ENCODE data around the gene STMN3.
"Not testable (repeated sequence)": the region's sequence is repeated elsewhere in the genome, so short reads cannot be mapped to it uniquely, and the experiment has no call there.

STMN3 gene

GRCh38 chr20:63678667-63679465 lies 25.6 kb upstream of the STMN3 start:
- DNase-seq (ENCODE audit: low read depth in 2 of 2): no peak

GRCh38 chr20:63678071-63678470 lies 24.8 kb upstream of the STMN3 start:
- DNase-seq (ENCODE audit: low read depth in 2 of 2): no peak

- DNase-seq (ENCODE audit: low read depth in 2 of 2): no peak
These were observed 22.6 kb upstream of the STMN3 start for GRCh38 chr20:63675681-63676368.

GRCh38 chr20:63673951-63674350 lies 20.7 kb upstream of the STMN3 start:
- DNase-seq (ENCODE audit: low read depth in 2 of 2): no peak

GRCh38 chr20:63672666-63673065 lies 19.4 kb upstream of the STMN3 start:
- no peak for DNase-seq (ENCODE audit: low read depth in 2 of 2)

GRCh38 chr20:63671695-63672094 lies 18.5 kb upstream of the STMN3 start:
- not testable (repeated sequence) for DNase-seq (ENCODE audit: low read depth in 2 of 2)

GRCh38 chr20:63668351-63668750 lies 15.1 kb upstream of the STMN3 start:
- no peak for DNase-seq (ENCODE audit: low read depth in 2 of 2)

- DNase-seq (ENCODE audit: low read depth in 2 of 2): no peak
These were observed 14.6 kb upstream of the STMN3 start for GRCh38 chr20:63667858-63668257.

GRCh38 chr20:63665708-63666107 lies 12.5 kb upstream of the STMN3 start:
- DNase-seq (ENCODE audit: low read depth in 2 of 2): no peak

GRCh38 chr20:63664861-63665594 lies 11.8 kb upstream of the STMN3 start:
- no peak for DNase-seq (ENCODE audit: low read depth in 2 of 2)

- DNase-seq (ENCODE audit: low read depth in 2 of 2): no peak
These were observed 11.1 kb upstream of the STMN3 start for GRCh38 chr20:63664143-63664851.

GRCh38 chr20:63663332-63664066 lies 10.3 kb upstream of the STMN3 start:
- no peak for DNase-seq (ENCODE audit: low read depth in 2 of 2)

- no peak for DNase-seq (ENCODE audit: low read depth in 2 of 2)
These were observed 9.6 kb upstream of the STMN3 start for GRCh38 chr20:63662813-63663189.

GRCh38 chr20:63661959-63662812 lies 9.0 kb upstream of the STMN3 start:
- no peak for DNase-seq (ENCODE audit: low read depth in 2 of 2)

GRCh38 chr20:63661108-63661507 lies 7.9 kb upstream of the STMN3 start:
- no peak for DNase-seq (ENCODE audit: low read depth in 2 of 2)

GRCh38 chr20:63660622-63661021 lies 7.4 kb upstream of the STMN3 start:
- no peak for DNase-seq (ENCODE audit: low read depth in 2 of 2)

- not testable (repeated sequence) for DNase-seq (ENCODE audit: low read depth in 2 of 2)
These were observed 7.0 kb upstream of the STMN3 start for GRCh38 chr20:63660174-63660573.

- DNase-seq (ENCODE audit: low read depth in 2 of 2): no peak
These were observed 6.1 kb upstream of the STMN3 start for GRCh38 chr20:63659370-63659769.

- DNase-seq (ENCODE audit: low read depth in 2 of 2): no peak
These were observed 5.5 kb upstream of the STMN3 start for GRCh38 chr20:63658749-63659187.

Measured in stimulated activated CD8-positive, alpha-beta memory T cell treated with anti-CD3 and anti-CD28 coated beads, Interleukin-2, amount 100 ng/mL, for 48 hours (primary cell).